ENCODE results near the gene PHF14.

- no peak for TF ChIP-seq YY1 (IDR thresholded peaks at IDR 0.05)
- no peak for TF ChIP-seq CTCF (IDR thresholded peaks at IDR 0.05; ENCODE audit: low read depth, low read length, missing input control)
- no peak for TF ChIP-seq TAF1 (conservative IDR thresholded peaks at IDR 0.05)
- no peak for TF ChIP-seq MAX (IDR thresholded peaks at IDR 0.05)
- no peak for TF ChIP-seq JUND (IDR thresholded peaks at IDR 0.05)
Measured at GRCh38 chr7:11171569-11172192, 198.0 kb downstream of the PHF14 start.
